GM12878 (cell line): Measurements from ENCODE around the gene ERFL. TPM values are rescaled to one million over a fixed set of nuclear protein-coding genes. Genes with fewer than 3 reads are reported as not detected.

Experiments
- ATAC-seq: fragments of 200-7000 bp; cut with Tn5 transposase; 3 replicates; pipeline ENCODE4 v1.9.1; 2020; ENCODE audit warnings: mild to moderate bottlenecking, moderate library complexity
- BruUV-seq: library from RNA; stranded (reverse); fragments of 400-500 nt; replicated peaks from 2 replicates; lab custom pipeline; 2021; lab: Mats Ljungman, UMichigan
- CTCF ChIA-PET: fragments of 300-600 bp; sonication (Branson Sonifier 250); formaldehyde crosslinking; extraction: SDS; loops from one replicate; lab custom pipeline; 2021; ENCODE audit warnings: inconsistent platforms; lab: Yijun Ruan, JAX
- POLR2A ChIA-PET: fragments of 350-600 bp; formaldehyde crosslinking; extraction: SDS; loops from one replicate; lab custom pipeline; 2021; ENCODE audit warnings: inconsistent platforms; lab: Charles Lee
- RAD21 ChIA-PET: fragments of 300-600 bp; sonication (Branson Sonifier 250); formaldehyde crosslinking; loops from one replicate; lab custom pipeline; 2023; ENCODE audit warnings: antibody characterized with exemption; ENCODE audit not compliant: unreplicated experiment; lab: Charles Lee
- SMC1A ChIA-PET: fragments of 300-600 bp; sonication (Branson Sonifier 250); formaldehyde crosslinking; loops from one replicate; lab custom pipeline; 2023; ENCODE audit not compliant: unreplicated experiment, uncharacterized antibody; lab: Charles Lee
- DNase-seq: peaks from one replicate; pipeline ENCODE4 v3.0.0-alpha.2; 2011; ENCODE audit warnings: low read depth, low spot score
- FAIRE-seq: peaks from 3 replicates; lab custom pipeline; 2011; peaks lifted over from hg19 to GRCh38; lab: Jason Lieb, UNC
- H2AFZ ChIP-seq: 2 replicates; pipeline ENCODE4 v1.6.0; 2011; ENCODE audit warnings: low read depth, low read length, control low read depth; ENCODE audit not compliant: control insufficient read depth
- H3K27ac ChIP-seq: 2 replicates; pipeline ENCODE4 v1.5.1; 2011; ENCODE audit warnings: control low read depth; ENCODE audit not compliant: control insufficient read depth, insufficient read depth
- H3K27me3 ChIP-seq, 2 experiments: replicated peaks in 1 of 2; 2 replicates each; pipeline versions ENCODE4 v1.6.0 to v1.6.1; 2011; ENCODE audit warnings: low read length in 1 of 2; ENCODE audit not compliant: control insufficient read depth in 2 of 2, insufficient read depth in 2 of 2
- H3K36me3 ChIP-seq, 2 experiments: 2 replicates each; pipeline ENCODE4 v1.5.1; 2011; ENCODE audit warnings: low read length in 1 of 2; ENCODE audit not compliant: control insufficient read depth in 2 of 2, insufficient read depth in 2 of 2
- H3K4me1 ChIP-seq: 2 replicates; pipeline ENCODE4 v1.6.1; 2011; ENCODE audit warnings: mild to moderate bottlenecking, low read length, moderate library complexity, mixed read lengths; ENCODE audit not compliant: control insufficient read depth, insufficient read depth
- H3K4me2 ChIP-seq: 2 replicates; pipeline ENCODE4 v1.6.0; 2011; ENCODE audit warnings: control low read depth; ENCODE audit not compliant: control insufficient read depth, insufficient read depth
- H3K4me3 ChIP-seq: fragments of 200-600 bp; sonication (generic); 2 replicates; pipeline ENCODE4 v1.5.1; 2016
- H3K79me2 ChIP-seq: 2 replicates; pipeline ENCODE4 v1.6.0; 2011; ENCODE audit warnings: low read length; ENCODE audit not compliant: control insufficient read depth, insufficient read depth
- H3K9ac ChIP-seq: 2 replicates; pipeline ENCODE4 v1.8.0; 2011; ENCODE audit warnings: low read length, control low read depth, mixed read lengths; ENCODE audit not compliant: control insufficient read depth, insufficient read depth
- H3K9me3 ChIP-seq: replicated peaks from 3 replicates; pipeline ENCODE4 v1.5.1; 2011; ENCODE audit warnings: mild to moderate bottlenecking, low read length; ENCODE audit not compliant: control insufficient read depth, insufficient read depth
- H4K20me1 ChIP-seq: 2 replicates; pipeline ENCODE4 v1.6.0; 2011; ENCODE audit not compliant: control insufficient read depth, insufficient read depth
- BACH1 ChIP-seq: fragments of 450-650 bp; IDR thresholded peaks from 2 replicates; pipeline ENCODE4 v1.6.1; 2017; ENCODE audit warnings: mild to moderate bottlenecking, borderline replicate concordance
- BCL3 ChIP-seq: IDR thresholded peaks from 2 replicates; pipeline ENCODE4 v1.6.1; 2011; ENCODE audit warnings: borderline replicate concordance, low read depth, mild to moderate bottlenecking, moderate library complexity, low read length; ENCODE audit not compliant: insufficient read depth, poor library complexity, severe bottlenecking
- BHLHE40 ChIP-seq, 2 experiments: fragments of 450-650 bp in 1 of 2; IDR thresholded peaks; 2 replicates each; pipeline ENCODE4 v1.6.1; 2011 to 2017; ENCODE audit warnings: low read depth in 2 of 2, borderline replicate concordance in 1 of 2, improper control_type of control experiment in 1 of 2, low read length in 1 of 2, mild to moderate bottlenecking in 1 of 2
- CTCF ChIP-seq, 3 experiments: IDR thresholded peaks in 2 of 3; conservative IDR thresholded peaks in 1 of 3; 2 replicates each; pipeline ENCODE4 v1.5.1; 2011; ENCODE audit warnings: low read depth in 3 of 3, low read length in 3 of 3, mild to moderate bottlenecking in 3 of 3, control low read depth in 2 of 3, moderate library complexity in 2 of 3, inconsistent platforms in 1 of 3, mixed read lengths in 1 of 3; ENCODE audit not compliant: control insufficient read depth in 2 of 3, insufficient read depth in 1 of 3; ENCODE audit errors: extremely low read depth in 1 of 3
- EP300 ChIP-seq, 2 experiments: fragments of 150-350 bp in 1 of 2; IDR thresholded peaks; 2 replicates each; pipeline ENCODE4 v1.6.1; 2011 to 2012; ENCODE audit warnings: low read depth in 2 of 2, low read length in 2 of 2, borderline replicate concordance in 1 of 2, improper control_type of control experiment in 1 of 2, inconsistent platforms in 1 of 2; ENCODE audit not compliant: control insufficient read depth in 1 of 2
- MEF2B ChIP-seq: fragments of 450-650 bp; IDR thresholded peaks from 2 replicates; pipeline ENCODE4 v1.6.1; 2018; ENCODE audit warnings: mild to moderate bottlenecking, moderate library complexity; ENCODE audit not compliant: partially characterized antibody, poor library complexity, severe bottlenecking
- MTA2 ChIP-seq: fragments of 450-650 bp; IDR thresholded peaks from 2 replicates; pipeline ENCODE4 v1.6.1; 2016; ENCODE audit warnings: low read depth, mild to moderate bottlenecking, moderate library complexity
- NKRF ChIP-seq: fragments of 450-650 bp; conservative IDR thresholded peaks from 2 replicates; pipeline ENCODE4 v1.6.1; 2017; ENCODE audit warnings: mild to moderate bottlenecking, moderate library complexity
- PML ChIP-seq: IDR thresholded peaks from 2 replicates; pipeline ENCODE4 v1.6.1; 2012; ENCODE audit warnings: low read length, inconsistent platforms
- RBBP5 ChIP-seq: fragments of 200-600 bp; sonication (generic); conservative IDR thresholded peaks from 2 replicates; pipeline ENCODE4 v1.6.1; 2016
- RCOR1 ChIP-seq: conservative IDR thresholded peaks from 2 replicates; pipeline ENCODE4 v1.6.1; 2012; ENCODE audit warnings: low read depth, low read length, improper control_type of control experiment
- SP1 ChIP-seq: IDR thresholded peaks from one replicate; pipeline ENCODE4 v1.6.1; 2011; ENCODE audit warnings: low read depth, low read length
- SPI1 ChIP-seq: IDR thresholded peaks from 2 replicates; pipeline ENCODE4 v1.6.1; 2011; ENCODE audit warnings: low read depth, mild to moderate bottlenecking, low read length, moderate library complexity, borderline replicate concordance; ENCODE audit not compliant: insufficient read depth
- SREBF1 ChIP-seq: IDR thresholded peaks from 2 replicates; pipeline ENCODE4 v1.6.1; 2012; ENCODE audit warnings: mild to moderate bottlenecking, low read length
- ZNF274 ChIP-seq: IDR thresholded peaks from one replicate; pipeline ENCODE4 v1.8.0; 2011; ENCODE audit not compliant: insufficient read length, insufficient read depth
- WGBS: methylation state at CpG from one replicate; pipeline ENCODE4 v1.1.6; 2016; ENCODE audit warnings: low lambda C conversion rate; ENCODE audit not compliant: insufficient replicate concordance, insufficient coverage; ENCODE audit errors: missing lambda C conversion rate; 5-methylcytosine and 5-hydroxymethylcytosine counted together
- in situ Hi-C: fragments of 300-500 bp; cut with MboI; formaldehyde crosslinking; loops from 9 replicates; pipeline ENCODE4 v1.14.3; 2018; ENCODE audit warnings: mixed read lengths
- intact Hi-C: fragments of 100-400 bp; cut with micrococcal nuclease; formaldehyde crosslinking; loops from one replicate; pipeline ENCODE4 v1.14.2; 2022; ENCODE audit not compliant: unreplicated experiment
- polyA plus RNA-seq, 11 experiments: library from polyadenylated mRNA; depleted of rRNA in 4 of 11; unstranded in 6 of 11; stranded (reverse) in 5 of 11; fragments of >200 nt; fragmentation: Nextera tagmentation in 4 of 11; fragmentation: Illumina TruSeq in 1 of 11; extraction: Ambion mirVana in 4 of 11; extraction: Trizol in 1 of 11; gene quantifications; 1 replicate in 1 of 11; 2 replicates in 10 of 11; pipeline versions ENCODE4 v1.2.1 to v1.2.3, GENCODE V29; 2011 to 2016; ENCODE audit warnings: inconsistent platforms in 2 of 11, missing spikeins in 2 of 11, low read depth in 1 of 11
- total RNA-seq, 4 experiments: library from RNA; depleted of rRNA in 3 of 4; stranded (reverse); fragments of >200 nt in 3 of 4; fragmentation: Illumina TruSeq in 1 of 4; extraction: Trizol in 1 of 4; gene quantifications; 2 replicates each; pipeline versions ENCODE4 v1.2.1 to v1.2.3, GENCODE V29; 2013 to 2021

The ERFL gene
- total and polyA plus RNA-seq, 10 of the 15 experiments (the other 5 are each of a cell fraction or from before 2014, with no cell fraction given) = 0.04 to 0.10 (median 0.05) TPM; not detected in 7

- Histone ChIP-seq H3K36me3 (peaks cover 21% of the 10 kb centered on the region in 2 experiments), H3K4me3 (no peak overlapping the region; the same call in 1 of the 2 replicates), H3K79me2 (peaks cover 27% of the 10 kb centered on the region), H3K27ac (peak overlapping the region; percentile 72), H3K4me2 (peak overlapping the region; percentile 10), H3K27me3 (no peaks in the 10 kb centered on the region), H3K9ac (peak overlapping the region; percentile 45; the same call in 1 of the 2 replicates), H4K20me1 (peaks cover 11% of the 10 kb centered on the region), H3K4me1 (peaks cover 78% of the 10 kb centered on the region), H3K9me3 (no peaks in the 10 kb centered on the region), H2AFZ (no peak overlapping the region)
- CTCF ChIA-PET = interaction anchor here (1.8 to 9.0 kb wide), 9 partner anchors 8 to 86 kb away, joined by 5 to 136 read pairs (median 28); partner anchors contain the start of genes ARHGEF1, ERFL, RABAC1 and RPS19
- WGBS = under 1% methylated on average over 16 of the region's 16 CpGs
- peak; percentile 80 for DNase-seq
- in situ Hi-C loops = loop anchor here (5.0 kb wide), 1 partner anchor 76 kb away; no protein-coding TSS in a partner anchor
- FAIRE-seq = peak; percentile 52
- RAD21 ChIA-PET = interaction anchor here (1.3 to 8.7 kb wide), 7 partner anchors 12 to 87 kb away, joined by 3 to 120 read pairs (median 13); partner anchors contain the start of genes ARHGEF1, RABAC1 and RPS19
- SMC1A ChIA-PET = interaction anchor here (1.2 to 8.2 kb wide), 8 partner anchors 9 to 86 kb away, joined by 5 to 57 read pairs (median 18); partner anchors contain the start of gene RPS19
- BruUV-seq = no TSS peak
- peak; percentile 72 for ATAC-seq
- POLR2A ChIA-PET = interaction anchor here (1.6 to 6.6 kb wide), 4 partner anchors 9 to 74 kb away, joined by 4 to 90 read pairs (median 30); partner anchors contain the start of gene RPS19
- intact Hi-C loops = no loop called here
- peak; percentile 22 for TF ChIP-seq SPI1
- TF ChIP-seq MEF2B = peak; percentile 91
- peak; percentile 80 for TF ChIP-seq EP300 (IDR thresholded peaks at IDR 0.05; ENCODE audit: borderline replicate concordance in 1 of 2, control insufficient read depth in 1 of 2, low read depth in 2 of 2, low read length in 2 of 2)
- TF ChIP-seq NKRF = no peak
- peak; percentile 62 for TF ChIP-seq BCL3
- peak; percentile 72 for TF ChIP-seq SP1
- no peak for TF ChIP-seq SREBF1
- no peak for TF ChIP-seq ZNF274
- TF ChIP-seq CTCF (IDR thresholded peaks at IDR 0.05 in 2 of 3, conservative IDR thresholded peaks at IDR 0.05 in 1 of 3; ENCODE audit: control insufficient read depth in 2 of 3, extremely low read depth in 1 of 3, insufficient read depth in 1 of 3, low read depth in 3 of 3, low read length in 3 of 3) = no peak
- TF ChIP-seq RCOR1 = no peak
- TF ChIP-seq PML = no peak; the same call in 1 of the 2 replicates
- TF ChIP-seq MTA2 = peak; percentile 81
- TF ChIP-seq BHLHE40 (IDR thresholded peaks at IDR 0.05; ENCODE audit: borderline replicate concordance in 1 of 2, low read depth in 2 of 2, low read length in 1 of 2) = peak; percentile 41 to 63; a peak in 3 of 4 replicates
- no peak for TF ChIP-seq RBBP5
- TF ChIP-seq BACH1 = peak; percentile 85; the same call in 1 of the 2 replicates
These were observed 56.5 kb downstream of the ERFL start for GRCh38 chr19:41871573-41872383.
